HG02623 (cell line): ENCODE results near the gene IL1A.
A peak's percentile ranks its signal among the peaks of the same experiment; 100 is the strongest.
"Not testable (repeated sequence)": the region's sequence is repeated elsewhere in the genome, so short reads cannot be mapped to it uniquely, and the experiment has no call there.

Experiments
- ATAC-seq: cut with Tn5 transposase; IDR thresholded peaks from one replicate; pipeline ENCODE4 v1.9.1; 2021; ENCODE audit warnings: moderate library complexity; ENCODE audit not compliant: unreplicated experiment

Gene IL1A

GRCh38 chr2:112784199-112785189 lies at the start of gene IL1A:
IL1A (minus strand) TSS chr2:112784493; CDS start chr2:112783770, 723 bp downstream.
- ATAC-seq = no peak

- ATAC-seq = no peak
These were observed 49.7 kb upstream of the IL1A start for GRCh38 chr2:112833976-112834375.

- ATAC-seq = not testable (repeated sequence)
These were observed 49.3 kb upstream of the IL1A start for GRCh38 chr2:112833639-112833931.

GRCh38 chr2:112832841-112833638 lies 48.7 kb upstream of the IL1A start:
- ATAC-seq = no peak

- ATAC-seq = no peak
These were observed 47.9 kb upstream of the IL1A start for GRCh38 chr2:112831946-112832840.

- no peak for ATAC-seq
These were observed 47.2 kb upstream of the IL1A start for GRCh38 chr2:112831513-112831845.

- ATAC-seq = no peak
These were observed 46.6 kb upstream of the IL1A start for GRCh38 chr2:112830682-112831512.

GRCh38 chr2:112829961-112830681 lies 45.8 kb upstream of the IL1A start:
- no peak for ATAC-seq

- ATAC-seq = no peak
These were observed 45.0 kb upstream of the IL1A start for GRCh38 chr2:112829101-112829960.

GRCh38 chr2:112828251-112828691 lies 44.0 kb upstream of the IL1A start:
- no peak for ATAC-seq

- ATAC-seq = no peak
These were observed 43.4 kb upstream of the IL1A start for GRCh38 chr2:112827604-112828185.

- no peak for ATAC-seq
These were observed 42.7 kb upstream of the IL1A start for GRCh38 chr2:112827009-112827408.

- ATAC-seq = no peak
These were observed 41.4 kb upstream of the IL1A start for GRCh38 chr2:112825706-112826105.

- ATAC-seq = no peak
These were observed 40.4 kb upstream of the IL1A start for GRCh38 chr2:112824694-112825085.

- ATAC-seq = no peak
These were observed 37.4 kb upstream of the IL1A start for GRCh38 chr2:112821682-112822081.

GRCh38 chr2:112821142-112821541 lies 36.8 kb upstream of the IL1A start:
- peak; percentile 74 for ATAC-seq

- no peak for ATAC-seq
These were observed 36.0 kb upstream of the IL1A start for GRCh38 chr2:112820343-112820742.

- no peak for ATAC-seq
These were observed 34.8 kb upstream of the IL1A start for GRCh38 chr2:112819081-112819480.
